GM18498 (cell line): ENCODE measurements around the gene SYNGR1.

Experiments used
- ATAC-seq: cut with Tn5 transposase; IDR thresholded peaks from one replicate; pipeline ENCODE4 v1.9.1; 2021; ENCODE audit warnings: mild to moderate bottlenecking, moderate library complexity; ENCODE audit not compliant: unreplicated experiment

Gene SYNGR1

DNA sequence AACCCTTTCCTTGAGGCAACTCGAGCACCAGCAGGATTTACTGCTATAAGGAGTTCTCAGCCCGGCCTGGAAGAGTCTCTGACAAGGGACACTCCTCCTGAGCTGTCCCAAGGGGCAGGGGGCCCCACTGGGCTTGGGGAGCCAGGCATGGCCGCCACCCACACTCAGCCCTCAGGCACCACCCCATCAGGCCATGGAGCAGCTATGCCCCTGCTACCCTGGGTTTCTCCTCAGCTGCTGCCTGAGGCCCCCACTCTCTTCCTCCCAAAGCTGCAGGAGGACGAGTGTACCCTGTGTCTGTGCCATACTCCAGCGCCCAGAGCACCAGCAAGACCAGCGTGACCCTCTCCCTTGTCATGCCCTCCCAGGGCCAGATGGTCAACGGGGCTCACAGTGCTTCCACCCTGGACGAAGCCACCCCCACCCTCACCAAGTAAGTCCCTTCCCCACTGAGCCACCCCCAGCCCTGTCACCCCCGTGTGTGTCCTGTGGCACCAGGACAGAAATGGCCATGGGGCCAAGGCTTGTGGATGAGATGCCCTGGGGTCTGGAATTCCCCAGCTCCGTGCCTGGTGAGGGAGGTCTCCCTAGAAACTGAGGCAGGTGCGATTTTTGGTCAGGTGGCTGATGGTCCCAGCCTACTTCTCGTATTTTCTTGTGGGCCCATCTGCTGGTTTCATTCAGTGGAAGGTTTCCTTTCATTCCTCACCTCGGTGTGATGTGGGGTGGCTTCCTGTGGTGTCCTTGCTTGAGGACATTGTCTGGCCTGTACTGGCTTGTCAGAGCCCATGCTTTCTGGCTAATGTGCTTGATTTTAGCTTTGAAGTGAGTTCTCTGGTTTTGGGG lies 78.2 kb downstream of the SYNGR1 start:
- no peak for ATAC-seq

DNA sequence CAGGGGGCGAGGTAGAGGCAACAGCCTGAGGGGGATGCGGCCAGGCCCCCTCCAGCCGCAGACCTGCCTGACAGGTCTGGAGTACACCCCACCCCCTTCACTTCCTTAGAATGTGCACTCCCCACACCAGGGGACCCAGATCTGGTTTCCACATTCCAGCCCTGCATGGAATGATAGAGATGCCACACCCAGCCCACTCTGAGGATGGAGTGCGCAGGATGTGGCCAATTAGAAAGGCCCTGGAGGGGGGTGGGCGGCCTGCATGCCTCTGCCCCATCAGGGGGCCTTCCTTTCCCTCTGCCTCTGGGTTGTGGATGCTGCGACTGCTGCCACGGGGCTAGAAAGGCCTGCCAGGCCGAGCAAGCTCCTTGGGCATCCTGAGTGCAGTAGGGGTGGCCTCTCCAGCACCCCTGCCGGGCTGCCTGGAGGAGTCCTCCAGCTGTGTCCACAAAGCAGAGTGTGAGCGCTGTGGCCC lies 78.8 kb downstream of the SYNGR1 start:
- no peak for ATAC-seq

DNA sequence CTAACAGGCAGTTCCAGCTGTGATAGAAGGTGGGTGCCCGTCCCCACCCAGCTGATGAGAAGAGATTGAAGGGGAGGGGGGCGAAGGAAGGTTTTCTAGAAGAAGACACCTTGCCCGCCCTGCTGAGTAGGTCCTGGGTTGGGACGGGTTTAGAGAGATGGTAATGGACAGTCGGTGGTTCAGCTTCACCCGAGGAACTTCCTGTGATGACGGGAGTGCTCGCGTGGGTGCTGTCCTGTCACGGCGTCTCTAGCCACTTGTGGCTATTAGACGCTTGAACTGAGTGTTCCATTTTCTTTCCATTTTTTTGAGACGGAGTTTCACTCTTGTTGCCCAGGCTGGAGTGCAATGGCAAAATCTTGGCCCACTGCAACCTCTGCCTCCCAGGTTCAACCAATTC lies 79.4 kb downstream of the SYNGR1 start:
- no peak for ATAC-seq

DNA sequence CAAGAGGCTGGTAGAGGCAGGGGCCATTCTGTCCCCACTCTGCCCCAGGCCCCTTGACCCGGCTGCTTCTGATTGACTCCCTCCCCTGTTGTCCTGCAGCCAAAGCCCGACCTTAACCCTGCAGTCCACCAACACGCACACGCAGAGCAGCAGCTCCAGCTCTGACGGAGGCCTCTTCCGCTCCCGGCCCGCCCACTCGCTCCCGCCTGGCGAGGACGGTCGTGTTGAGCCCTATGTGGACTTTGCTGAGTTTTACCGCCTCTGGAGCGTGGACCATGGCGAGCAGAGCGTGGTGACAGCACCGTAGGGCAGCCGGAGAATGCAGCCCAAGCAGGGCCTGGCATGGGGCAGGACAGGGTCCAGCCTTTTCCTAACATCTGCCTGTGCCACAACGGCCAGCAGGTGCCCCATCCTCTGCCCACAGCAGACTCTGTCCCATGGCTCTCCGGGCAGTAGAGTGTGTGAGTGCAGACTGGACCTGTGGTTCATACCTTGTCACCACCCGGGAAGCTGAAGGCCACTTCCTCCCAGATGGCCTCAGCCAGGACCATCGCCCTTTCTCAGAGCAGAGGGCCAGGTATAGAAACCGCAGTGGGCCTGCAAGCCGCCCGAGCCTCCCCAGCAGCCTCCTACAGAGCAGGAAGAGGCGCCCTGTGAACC lies 80.3 kb downstream of the SYNGR1 start:
- ATAC-seq = no peak

DNA sequence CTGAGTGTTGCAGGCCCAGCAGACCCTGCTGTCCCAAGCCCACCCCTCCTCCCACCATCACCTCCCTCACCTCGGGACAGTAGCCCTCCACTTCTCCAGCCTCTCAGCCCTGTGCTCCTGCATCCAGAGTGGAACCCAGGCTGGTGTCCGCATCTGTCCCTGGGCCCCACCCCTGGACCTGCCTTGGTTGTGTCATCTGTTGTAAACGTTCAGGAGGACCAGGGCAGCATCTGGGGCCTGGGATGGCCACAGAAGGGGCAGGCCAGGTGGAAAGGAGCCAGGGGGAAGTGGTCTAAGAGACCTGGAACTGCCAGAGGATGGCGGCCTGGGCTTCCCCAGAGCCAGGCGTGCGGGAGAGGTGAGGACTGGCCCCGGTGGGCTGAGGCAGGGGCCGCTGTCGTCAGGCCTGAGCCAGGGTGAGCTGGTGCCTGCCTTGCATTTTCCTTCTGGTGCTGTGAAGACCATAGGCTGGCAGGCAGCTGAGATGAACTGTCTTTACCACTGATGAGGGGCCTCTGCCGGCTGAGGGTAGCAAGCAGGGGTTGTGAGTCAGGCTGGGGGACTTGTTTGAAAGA lies 80.9 kb downstream of the SYNGR1 start:
- no peak for ATAC-seq

DNA sequence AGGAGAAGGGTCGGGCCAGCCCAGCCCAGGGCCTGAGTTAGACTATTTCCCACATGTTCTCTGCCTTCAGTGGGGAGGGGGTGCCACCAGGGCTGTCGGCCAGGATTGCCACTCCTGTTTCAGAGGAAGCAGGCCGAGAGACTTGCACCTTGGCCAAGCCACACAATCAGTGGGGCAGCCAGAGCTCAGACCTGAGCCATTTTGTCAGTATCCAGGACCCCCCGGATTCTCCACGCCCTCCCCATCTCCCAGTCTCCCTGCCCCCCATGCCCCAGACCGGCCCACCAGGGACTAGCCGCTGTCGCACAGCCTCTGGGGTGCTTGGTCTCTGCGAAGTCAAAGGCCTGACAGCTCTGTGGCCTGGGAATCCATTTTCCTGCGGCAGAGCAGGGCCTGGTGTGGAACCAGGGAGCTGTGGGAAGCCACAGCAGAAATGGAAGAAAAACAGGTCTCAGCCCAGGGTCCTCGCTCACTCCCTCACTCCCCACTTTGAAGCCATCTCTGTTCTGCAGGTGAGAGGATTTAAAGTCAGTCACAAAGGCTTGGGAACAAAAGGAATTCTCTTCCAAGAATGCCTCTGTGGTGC lies 81.5 kb downstream of the SYNGR1 start:
- ATAC-seq = no peak

DNA sequence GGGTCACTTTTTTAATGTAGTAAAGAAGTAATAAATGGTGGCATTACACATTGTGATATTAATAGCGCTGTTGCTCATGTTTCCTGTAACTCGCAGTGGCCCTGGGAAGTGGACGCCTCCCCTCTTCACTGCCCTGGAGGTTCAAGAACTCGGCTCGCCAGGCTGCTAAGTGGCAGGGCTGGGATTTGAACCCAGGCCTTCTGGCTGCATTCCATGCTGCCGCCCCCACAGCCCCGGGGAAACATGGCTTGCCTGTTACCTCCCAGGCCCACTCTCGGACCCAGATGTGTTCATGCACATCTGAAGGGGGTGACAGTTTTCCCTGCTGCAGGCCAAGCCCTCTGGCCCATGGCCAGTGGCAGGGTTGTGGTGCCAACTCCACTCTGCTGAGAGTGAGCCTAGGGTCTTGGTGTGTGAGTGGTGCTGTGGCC lies 82.0 kb downstream of the SYNGR1 start:
- ATAC-seq = no peak

DNA sequence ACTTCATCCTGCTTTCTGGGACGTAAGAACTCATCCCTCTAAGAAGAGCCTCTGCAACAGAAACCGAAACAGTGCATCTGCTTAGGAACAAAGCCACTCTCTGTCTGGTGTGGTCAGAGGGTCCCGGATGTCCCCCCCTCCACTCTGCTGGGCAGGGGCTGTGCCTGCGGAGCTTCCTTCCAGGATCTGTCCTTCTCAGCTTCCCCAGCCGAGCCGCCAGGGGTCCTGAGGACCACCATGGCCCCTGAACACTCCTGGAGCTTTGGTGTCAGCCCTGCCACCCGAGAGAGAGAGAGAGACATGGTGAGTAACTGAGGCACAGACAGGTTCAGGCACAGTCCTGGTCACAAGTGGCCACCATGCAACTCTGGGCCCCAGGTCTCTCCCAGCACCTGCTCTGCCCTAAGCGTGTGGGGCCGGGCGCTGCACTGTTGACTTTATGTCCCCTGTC lies 82.6 kb downstream of the SYNGR1 start:
- no peak for ATAC-seq

DNA sequence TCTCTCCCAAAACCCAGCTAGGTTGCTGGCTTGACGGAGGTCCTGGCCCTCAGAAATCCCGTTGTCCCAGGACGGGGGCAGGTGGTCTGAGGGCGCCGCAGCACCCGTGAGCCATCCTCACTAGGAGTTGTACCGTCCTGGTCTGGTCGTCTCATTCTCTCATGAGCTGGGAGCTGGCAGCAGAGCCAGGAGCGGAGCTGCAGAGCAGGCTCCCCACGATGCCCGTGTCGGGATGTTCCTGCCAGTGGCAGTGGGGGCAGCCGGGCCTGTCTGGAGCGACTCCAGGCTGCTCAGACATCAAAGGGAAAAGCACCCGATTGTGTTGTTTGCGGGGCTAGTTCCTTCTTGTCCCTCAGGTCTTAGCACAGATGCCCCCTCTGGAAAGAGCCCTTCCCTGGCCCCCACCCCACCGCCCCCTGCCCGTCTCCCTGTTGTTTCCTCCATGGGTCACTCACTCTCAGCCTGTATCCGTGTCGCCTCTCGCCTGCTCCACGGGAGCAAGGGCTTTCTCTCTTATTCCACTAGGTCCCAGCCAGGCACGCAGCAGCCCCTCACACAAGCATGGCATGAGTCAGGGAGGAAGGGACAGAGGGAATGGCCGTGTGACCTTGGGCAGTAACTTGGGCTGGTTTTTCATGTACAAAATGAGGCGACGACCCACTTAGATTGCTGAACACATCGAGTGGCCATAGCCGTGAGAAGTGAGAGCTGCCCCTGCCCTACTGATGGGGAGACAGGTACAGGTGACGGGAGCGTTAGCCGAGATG lies 83.9 kb downstream of the SYNGR1 start:
- no peak for ATAC-seq

DNA sequence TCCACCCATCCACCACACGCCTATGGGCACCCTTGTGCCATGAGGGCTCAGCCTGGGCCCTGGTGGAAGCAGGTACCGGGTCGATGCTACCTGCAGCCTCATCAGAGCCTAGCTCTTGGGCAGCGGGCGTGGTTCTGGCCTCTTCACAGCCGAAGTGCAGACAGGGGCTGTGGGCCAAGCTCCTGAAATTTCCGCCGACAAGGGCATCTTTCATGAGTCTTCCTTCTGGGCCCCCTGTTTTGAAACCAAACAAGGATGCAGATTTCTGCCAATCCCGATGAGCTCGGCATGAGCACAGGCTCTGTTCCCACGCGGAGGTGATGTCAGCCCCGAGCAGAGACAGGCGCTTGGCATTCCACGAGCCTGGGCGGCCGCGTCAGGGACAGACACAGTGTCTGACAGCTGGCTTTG lies 84.5 kb downstream of the SYNGR1 start:
- no peak for ATAC-seq

DNA sequence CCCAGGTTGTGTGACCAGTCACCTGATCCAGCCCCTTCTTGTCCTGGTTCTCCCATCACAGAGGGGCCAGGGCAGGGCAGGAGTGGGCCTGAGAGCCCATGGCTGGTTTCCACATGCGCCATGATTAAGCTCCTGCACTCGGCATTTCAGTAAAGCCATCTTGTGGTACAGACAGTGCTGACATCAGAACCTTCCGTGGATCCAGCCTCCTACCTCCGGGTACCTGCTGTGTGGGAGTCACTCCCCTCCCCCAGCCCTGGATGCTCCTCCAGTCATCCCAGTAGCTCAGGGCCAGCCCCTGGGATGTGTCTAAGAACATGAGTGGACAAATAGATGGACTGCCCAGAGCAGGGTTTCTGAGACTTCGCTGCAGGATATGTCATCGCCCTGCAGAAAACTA lies 84.9 kb downstream of the SYNGR1 start:
- ATAC-seq = no peak
